NOMO-1 treated with DMSO at 0.1 percent for 48 hours (cell line): Measurements from ENCODE around the gene NTSR1.
A peak's percentile ranks its signal among the peaks of the same experiment; 100 is the strongest.

ENCODE experiments used
- DNase-seq: peaks from one replicate; lab custom pipeline; 2025; ENCODE audit not compliant: unreplicated experiment; lab: John Stamatoyannopoulos, UW

Gene NTSR1

GRCh38 chr20:62724692-62725595 is 16.3 kb downstream of the NTSR1 start:
- DNase-seq, result no peak

DNA sequence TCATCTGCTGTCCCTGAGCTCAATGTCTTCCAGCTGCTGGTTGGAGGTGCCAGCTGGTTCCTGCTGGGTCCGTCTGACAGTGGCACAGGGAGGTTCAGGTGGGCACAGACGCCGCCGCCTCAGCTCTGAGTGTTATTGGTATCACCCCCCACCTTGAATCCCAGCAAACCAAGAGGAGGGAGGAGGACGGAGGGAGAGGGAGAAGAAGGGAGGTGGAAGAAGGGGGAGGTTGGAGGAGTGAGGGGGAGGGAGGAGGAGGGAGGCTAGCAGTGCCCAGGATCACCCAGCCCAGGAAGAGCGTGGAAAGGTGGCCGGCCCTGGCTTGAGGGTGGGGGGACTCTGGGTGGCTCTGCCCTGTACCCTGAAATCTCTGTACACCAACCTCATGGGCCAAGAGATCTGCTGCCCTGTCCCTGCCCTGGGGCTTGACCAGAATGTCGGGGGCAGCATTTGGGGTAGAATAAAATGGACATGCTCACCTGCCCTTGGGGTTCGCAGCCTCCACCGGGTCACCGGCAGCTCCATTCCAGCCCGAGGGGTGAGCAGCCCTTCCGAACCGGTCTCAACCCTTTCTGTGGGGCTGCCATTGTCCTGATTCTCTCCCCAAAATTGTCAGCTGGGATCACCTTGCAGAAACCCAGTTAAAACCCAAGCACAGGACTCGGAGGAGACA is 17.1 kb downstream of the NTSR1 start:
- no peak for DNase-seq

GRCh38 chr20:62726276-62726675 is 17.6 kb downstream of the NTSR1 start:
- DNase-seq, result no peak

GRCh38 chr20:62726716-62727583 is 18.3 kb downstream of the NTSR1 start:
- no peak for DNase-seq

DNA sequence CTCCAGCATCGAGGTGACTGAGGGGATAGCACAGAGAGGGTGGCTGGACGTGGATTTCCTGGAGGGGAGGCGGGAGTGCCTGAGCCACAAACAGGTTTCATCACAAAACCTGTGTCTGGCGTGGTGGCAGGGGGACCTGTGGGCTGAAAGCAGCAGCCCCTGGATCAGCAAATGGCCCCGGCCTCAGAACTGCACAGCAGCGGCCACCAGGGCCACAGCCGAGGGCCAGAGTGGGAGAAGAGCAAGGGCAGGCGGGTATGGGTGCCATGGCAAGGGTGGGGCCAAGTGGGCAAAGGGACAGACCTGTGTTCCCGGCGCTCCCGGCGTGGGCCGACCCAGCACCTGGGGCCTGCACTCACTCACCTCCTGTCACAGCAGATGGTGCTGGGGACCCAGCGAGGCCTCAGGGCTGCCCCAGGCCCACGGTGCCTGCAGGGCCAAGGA is 19.0 kb downstream of the NTSR1 start:
- no peak for DNase-seq

DNA sequence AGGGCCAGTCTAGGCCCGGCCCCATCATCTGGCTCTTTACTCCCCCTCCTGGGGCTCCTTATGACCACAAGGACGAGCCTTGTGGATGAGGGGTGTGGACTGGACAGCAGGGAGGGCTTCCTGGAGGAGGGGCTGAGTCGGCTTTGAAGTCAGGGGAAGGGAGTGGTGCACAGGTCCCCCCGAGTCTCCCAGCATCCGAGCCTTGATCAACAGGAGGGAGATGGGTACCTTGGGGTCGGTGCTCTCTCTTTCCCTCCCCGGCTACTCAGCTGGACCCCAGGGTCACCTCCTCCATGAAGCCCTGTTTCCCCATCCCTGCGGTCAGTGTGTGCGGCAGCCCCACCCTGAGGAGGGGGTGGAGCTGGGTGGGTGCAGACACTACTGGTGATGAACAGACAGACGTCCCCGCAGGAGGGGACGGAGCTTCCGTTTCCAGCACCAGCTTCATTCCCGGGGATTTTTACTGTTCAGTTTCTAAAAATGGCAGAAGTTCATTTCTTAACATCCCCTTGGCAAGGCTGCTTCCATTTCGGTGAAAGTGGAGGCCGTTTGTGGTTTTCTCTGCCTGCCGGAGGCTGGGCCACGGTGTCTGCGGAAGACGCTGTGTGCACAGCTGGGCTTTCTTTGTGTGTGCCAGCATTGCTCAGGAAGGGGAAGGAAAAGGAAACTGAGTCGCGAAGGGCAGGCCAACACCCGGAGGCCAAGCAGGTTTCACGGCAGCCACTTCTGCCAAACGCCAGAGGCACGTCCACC is 19.6 kb downstream of the NTSR1 start:
- peak; percentile 92 for DNase-seq

DNA sequence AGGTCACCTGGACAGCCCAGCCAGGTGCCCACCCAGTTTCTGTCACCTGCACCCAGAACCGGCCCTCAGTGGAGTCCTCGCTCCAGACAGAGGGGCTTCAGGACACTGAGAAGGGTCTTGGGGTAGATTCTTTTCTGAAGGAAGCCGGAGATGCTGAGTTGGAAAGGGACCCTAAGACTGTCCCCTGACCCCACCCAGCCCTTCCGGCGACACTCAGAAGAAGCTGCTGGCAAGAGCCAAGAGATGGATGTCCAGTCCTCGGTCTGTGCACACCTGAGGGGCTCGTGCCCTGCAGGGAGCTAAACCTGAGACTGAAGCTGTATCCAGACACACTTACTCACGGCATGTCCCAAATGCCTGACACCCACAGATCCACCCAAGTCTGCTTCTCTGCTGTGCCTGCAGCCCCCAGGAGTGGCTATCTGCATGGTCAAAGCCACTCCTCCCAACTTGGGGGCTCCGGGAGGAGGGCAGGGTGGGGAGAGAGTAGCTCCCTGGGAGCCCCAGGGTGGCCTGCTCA is 20.2 kb downstream of the NTSR1 start:
- DNase-seq, result no peak

DNA sequence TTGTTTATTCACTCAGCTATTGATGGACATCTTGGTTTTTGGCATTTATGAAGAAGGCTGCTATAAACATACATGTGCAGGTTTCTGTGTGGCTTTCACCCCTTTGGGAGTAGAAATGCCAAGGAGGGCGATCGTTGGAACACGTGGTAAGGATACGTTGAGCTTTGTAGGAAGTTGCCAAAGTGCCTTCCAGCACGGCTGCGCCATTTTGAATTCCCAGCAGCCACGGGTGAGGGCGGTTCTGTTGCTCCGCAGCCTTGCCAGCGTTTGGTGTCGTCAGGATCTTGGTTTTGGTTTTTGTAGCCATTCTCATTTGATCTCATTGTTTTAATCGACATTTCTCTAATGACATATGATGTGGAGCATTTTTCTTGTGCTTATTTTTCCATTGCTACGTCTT is 21.8 kb downstream of the NTSR1 start:
- DNase-seq, result no peak

DNA sequence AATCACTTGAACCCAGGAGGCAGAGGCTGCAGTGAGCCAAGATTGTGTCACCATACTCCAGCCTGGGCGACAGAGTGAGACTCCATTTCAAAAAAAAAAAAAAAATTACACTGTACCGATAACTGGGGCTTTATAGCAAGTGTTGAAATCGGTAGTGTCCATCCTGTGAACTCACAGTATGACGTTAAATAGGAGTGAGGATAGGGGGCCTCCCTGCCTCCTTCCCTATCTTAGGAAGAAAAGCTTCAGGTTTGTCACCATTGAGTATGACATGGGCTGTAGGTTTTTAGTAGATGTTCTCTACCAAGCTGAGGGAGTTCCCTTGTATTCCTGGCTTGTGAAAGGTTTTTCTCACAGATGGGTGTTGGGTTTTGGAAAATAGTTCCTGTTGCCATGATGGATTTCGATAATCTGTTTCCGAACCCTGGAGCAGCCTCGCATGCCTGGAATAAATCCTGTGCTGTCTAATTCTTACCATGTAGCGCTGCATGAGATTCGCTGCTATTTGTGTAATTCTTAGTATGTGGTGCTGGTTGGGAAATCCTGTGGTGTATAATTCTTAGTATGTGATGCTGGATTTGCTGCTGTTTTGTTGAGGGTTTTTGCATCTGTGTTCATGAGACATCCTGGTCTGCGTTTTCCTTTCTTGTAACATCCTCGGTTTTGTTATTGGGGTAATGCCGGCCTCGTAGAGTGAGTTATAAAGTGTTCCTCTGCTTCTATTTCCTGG is 23.6 kb downstream of the NTSR1 start:
- peak; percentile 76 for DNase-seq

DNA sequence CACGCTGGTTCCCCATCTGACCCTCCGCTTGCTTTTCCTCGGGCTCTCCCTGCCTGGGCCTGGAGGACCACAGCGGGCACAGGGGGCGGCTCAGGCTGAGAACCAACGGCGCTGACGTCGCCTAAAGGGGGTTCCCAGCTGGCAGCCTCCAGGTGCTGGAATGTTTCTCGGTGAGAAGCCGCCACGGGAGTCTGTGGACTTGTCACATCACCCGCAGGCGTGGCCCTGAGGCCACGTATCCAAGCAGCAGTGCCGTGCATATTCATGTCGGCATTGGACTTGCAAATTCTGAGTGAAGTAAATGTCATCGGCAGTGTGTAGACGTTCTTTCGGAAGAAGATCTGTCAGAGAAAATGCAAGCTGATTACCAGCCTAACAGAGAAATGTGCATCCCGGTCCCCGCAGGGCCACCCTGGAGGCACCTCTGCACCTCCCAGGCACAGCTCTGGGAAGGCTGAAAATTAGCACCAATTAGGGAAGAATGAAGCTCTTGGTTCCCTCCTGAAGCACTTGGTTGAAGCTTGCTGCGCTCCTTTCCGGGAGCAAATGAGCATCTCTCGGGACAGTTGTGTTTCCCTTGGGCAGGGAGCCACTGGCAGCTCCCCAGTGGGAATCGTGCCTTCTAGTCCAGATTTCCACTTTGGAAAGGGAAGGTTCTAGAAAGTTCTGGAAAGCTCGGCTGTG is 24.3 kb downstream of the NTSR1 start:
- no peak for DNase-seq

DNA sequence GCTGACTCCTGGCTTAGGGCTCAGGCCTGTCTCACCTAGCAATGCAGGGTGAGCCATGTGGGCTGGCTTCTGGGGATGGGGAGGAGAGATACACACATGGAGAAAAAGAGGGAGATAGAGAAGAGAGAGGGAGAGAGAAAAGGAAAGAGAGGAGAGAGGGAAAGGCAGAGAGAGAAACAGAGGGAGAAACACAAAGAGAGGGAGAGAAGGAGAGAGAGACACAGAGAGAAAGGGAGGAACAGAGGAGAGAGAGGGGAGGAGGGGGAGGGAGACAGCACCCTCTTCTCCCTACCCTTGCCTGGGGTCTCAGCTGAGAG is 24.8 kb downstream of the NTSR1 start:
- DNase-seq, result no peak

GRCh38 chr20:62733891-62734290 is 25.3 kb downstream of the NTSR1 start:
- DNase-seq, result no peak

- DNase-seq, result no peak
Measured at GRCh38 chr20:62734326-62734725, 25.7 kb downstream of the NTSR1 start.

- no peak for DNase-seq
Measured at GRCh38 chr20:62734881-62735280, 26.2 kb downstream of the NTSR1 start.

- no peak for DNase-seq
Measured at GRCh38 chr20:62735331-62735821, 26.7 kb downstream of the NTSR1 start.

GRCh38 chr20:62736026-62736406 is 27.4 kb downstream of the NTSR1 start:
- DNase-seq, result no peak

DNA sequence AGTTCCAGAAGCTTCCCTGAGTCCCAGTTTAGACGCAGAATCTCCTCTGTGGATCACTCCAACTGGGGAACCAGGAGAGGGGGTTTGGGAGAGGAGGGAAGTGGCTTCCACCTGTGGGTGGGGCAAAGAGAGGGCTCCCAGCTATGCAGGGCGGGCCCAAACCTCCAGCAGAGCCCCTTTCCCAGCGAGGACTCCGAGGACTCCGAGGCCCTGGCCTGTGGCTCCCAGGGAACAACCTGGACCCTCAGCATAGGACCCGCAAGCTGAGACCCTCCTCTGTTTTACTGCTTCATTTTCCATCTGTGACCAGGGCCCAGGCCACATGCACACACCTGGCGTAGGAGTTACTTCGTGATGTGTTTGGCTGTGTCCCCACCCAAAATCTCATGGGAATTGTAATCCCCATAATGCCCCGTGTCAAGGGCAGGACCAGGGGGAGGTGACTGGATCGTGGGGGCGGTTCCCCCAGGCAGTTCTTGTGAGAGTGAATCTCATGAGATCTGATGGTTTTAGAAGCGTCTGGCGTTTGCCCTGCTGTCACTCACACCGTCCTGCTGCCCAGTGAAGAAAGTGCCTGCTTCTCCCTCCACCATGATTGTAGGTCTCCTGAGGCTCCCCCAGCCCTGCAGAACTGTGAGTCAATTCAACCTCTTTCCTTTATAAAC is 27.9 kb downstream of the NTSR1 start:
- DNase-seq, result no peak

DNA sequence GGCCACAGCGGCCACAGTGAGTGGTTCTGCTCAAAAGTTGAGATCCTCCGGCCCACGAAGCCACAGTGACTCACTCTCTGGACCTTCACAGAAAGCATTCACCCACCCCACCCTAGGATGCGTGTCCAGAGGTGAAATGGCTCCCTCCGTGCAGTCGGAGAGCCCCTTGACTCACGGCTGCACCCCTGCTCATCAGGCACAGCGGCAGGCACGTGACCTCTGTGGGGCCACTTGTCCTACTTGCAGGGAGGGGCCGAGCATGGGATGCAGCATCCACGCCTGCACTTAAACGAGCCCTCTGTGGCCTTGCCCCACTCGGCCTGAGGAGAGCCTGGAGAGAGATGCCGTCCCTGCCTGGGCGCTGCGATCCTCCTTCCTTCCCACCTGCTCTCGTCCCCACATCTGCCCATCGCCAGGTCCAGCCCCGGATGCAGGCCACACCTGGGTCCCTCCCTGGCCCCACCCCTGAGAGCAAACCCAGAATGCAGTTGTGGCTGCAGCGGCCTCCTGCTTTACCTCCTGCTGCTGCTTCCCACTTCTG is 28.7 kb downstream of the NTSR1 start:
- no peak for DNase-seq
